CD4-positive, alpha-beta T cell (primary cell): ENCODE results near the gene ANXA6. TPM values are rescaled to one million over a fixed set of nuclear protein-coding genes. Genes with fewer than 3 reads are reported as not detected.

Source experiments
- ATAC-seq: fragments of 200-7000 bp; cut with Tn5 transposase; one replicate; pipeline ENCODE4 v1.10.0; 2022; ENCODE audit warnings: mild to moderate bottlenecking; ENCODE audit not compliant: poor library complexity
- CTCF ChIA-PET: fragments of 350-600 bp; sonication (Branson Sonifier 250); formaldehyde crosslinking; loops from one replicate; lab custom pipeline; 2021; ENCODE audit warnings: antibody characterized with exemption, inconsistent platforms; lab: Charles Lee
- POLR2A ChIA-PET: fragments of 350-600 bp; sonication (Branson Sonifier 250); formaldehyde crosslinking; loops from one replicate; lab custom pipeline; 2021; ENCODE audit warnings: antibody characterized with exemption, inconsistent platforms; lab: Charles Lee
- DNase-seq, 14 experiments: peaks; one replicate each; pipeline ENCODE4 v3.0.0-alpha.2; 2013 to 2020; ENCODE audit warnings: mixed read lengths in 2 of 14
- H3K27ac ChIP-seq, 2 donors: one replicate each; pipeline versions ENCODE4 v1.5.1 to v1.7.0; 2013; ENCODE audit warnings: low read length in 2 of 2, low read depth in 1 of 2, mild to moderate bottlenecking in 1 of 2
- H3K27me3 ChIP-seq, 2 experiments: 1 replicate in 1 of 2; 2 replicates in 1 of 2; pipeline versions ENCODE4 v1.6.1 to v1.7.0; 2013; ENCODE audit warnings: low read length in 2 of 2, control low read depth in 1 of 2, mild to moderate bottlenecking in 1 of 2, moderate library complexity in 1 of 2; ENCODE audit not compliant: insufficient read depth in 2 of 2, control insufficient read depth in 1 of 2
- H3K36me3 ChIP-seq: one replicate; pipeline ENCODE4 v1.6.1; 2013; ENCODE audit warnings: low read length, control low read depth; ENCODE audit not compliant: insufficient read depth
- H3K4me1 ChIP-seq: one replicate; pipeline ENCODE4 v1.6.1; 2013; ENCODE audit warnings: low read length, control low read depth; ENCODE audit not compliant: insufficient read depth
- H3K4me3 ChIP-seq: one replicate; pipeline ENCODE4 v1.5.1; 2013; ENCODE audit warnings: mild to moderate bottlenecking, low read length, moderate library complexity
- H3K9me3 ChIP-seq, 2 experiments: 1 replicate in 1 of 2; 2 replicates in 1 of 2; pipeline versions ENCODE4 v1.6.1 to v1.7.0; 2013; ENCODE audit warnings: low read length in 2 of 2, mild to moderate bottlenecking in 2 of 2, control low read depth in 1 of 2, moderate library complexity in 1 of 2; ENCODE audit not compliant: control insufficient read depth in 1 of 2, insufficient read depth in 1 of 2
- H3K27ac Mint-ChIP-seq: one replicate; pipeline ENCODE4 v1.8.0; 2020; ENCODE audit warnings: mixed read lengths
- H3K27me3 Mint-ChIP-seq: one replicate; pipeline ENCODE4 v1.8.0; 2021; ENCODE audit warnings: mixed read lengths
- H3K36me3 Mint-ChIP-seq: one replicate; pipeline ENCODE4 v1.8.0; 2021; ENCODE audit warnings: low read depth, mixed read lengths
- H3K4me1 Mint-ChIP-seq: one replicate; pipeline ENCODE4 v1.8.0; 2021; ENCODE audit warnings: low read depth, mixed read lengths
- H3K4me3 Mint-ChIP-seq: one replicate; pipeline ENCODE4 v1.8.0; 2020; ENCODE audit warnings: mild to moderate bottlenecking, mixed read lengths
- H3K9me3 Mint-ChIP-seq: one replicate; pipeline ENCODE4 v1.8.0; 2020; ENCODE audit warnings: mixed read lengths
- intact Hi-C, 2 experiments: fragments of 100-400 bp; cut with DNase I in 1 of 2; cut with micrococcal nuclease in 1 of 2; formaldehyde crosslinking; loops; one replicate each; pipeline versions ENCODE4 v1.15.1 to v1.9.0; 2023 to 2025; cut with DNase I, micrococcal nuclease
- total RNA-seq, 174 experiments: library from RNA in 2 of 174; stranded (reverse) in 2 of 174; gene quantifications; one replicate each; pipeline ENCODE4 v1.2.3 and lab custom pipeline; 2021 to 2026
- TF ChIP-seq, protein P1 (sequence below): fragments of 200-600 bp; IDR thresholded peaks from one replicate; pipeline ENCODE4 v1.8.0; 2022; ENCODE audit warnings: antibody characterized with exemption, mild to moderate bottlenecking

The ANXA6 gene
- total RNA-seq, 2 experiments from 2014 or later = 108 to 130 TPM

DNA sequence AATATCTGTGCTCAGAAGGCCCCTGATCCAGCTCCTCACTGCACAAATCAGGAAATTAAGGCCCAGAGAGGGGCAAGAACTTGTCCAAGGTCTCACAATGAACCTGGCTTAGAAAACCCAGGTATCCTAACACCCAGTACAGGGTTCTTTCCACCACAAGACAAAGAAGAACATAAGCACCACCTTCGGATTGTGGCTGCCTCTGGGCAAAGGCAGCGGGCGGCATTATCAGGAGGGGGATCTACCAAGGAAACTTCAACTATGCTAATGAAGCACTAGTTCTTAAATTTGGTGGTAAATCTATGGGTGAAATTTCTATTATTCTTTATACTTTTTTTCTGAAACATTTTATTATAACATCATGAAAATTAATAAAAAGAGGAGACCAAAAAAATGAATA is 17.9 kb downstream of the ANXA6 start:
- peaks cover 93% of the 10 kb centered on the region for H3K4me1 Mint-ChIP-seq
- TF ChIP-seq, protein P1, sequence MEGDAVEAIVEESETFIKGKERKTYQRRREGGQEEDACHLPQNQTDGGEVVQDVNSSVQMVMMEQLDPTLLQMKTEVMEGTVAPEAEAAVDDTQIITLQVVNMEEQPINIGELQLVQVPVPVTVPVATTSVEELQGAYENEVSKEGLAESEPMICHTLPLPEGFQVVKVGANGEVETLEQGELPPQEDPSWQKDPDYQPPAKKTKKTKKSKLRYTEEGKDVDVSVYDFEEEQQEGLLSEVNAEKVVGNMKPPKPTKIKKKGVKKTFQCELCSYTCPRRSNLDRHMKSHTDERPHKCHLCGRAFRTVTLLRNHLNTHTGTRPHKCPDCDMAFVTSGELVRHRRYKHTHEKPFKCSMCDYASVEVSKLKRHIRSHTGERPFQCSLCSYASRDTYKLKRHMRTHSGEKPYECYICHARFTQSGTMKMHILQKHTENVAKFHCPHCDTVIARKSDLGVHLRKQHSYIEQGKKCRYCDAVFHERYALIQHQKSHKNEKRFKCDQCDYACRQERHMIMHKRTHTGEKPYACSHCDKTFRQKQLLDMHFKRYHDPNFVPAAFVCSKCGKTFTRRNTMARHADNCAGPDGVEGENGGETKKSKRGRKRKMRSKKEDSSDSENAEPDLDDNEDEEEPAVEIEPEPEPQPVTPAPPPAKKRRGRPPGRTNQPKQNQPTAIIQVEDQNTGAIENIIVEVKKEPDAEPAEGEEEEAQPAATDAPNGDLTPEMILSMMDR = no peak
- Histone ChIP-seq H3K27me3 (no peaks in the 10 kb centered on the region), H3K36me3 (peaks cover 88% of the 10 kb centered on the region), H3K27ac (peak overlapping the region; percentile 47 to 73), H3K4me3 (no peak overlapping the region), H3K4me1 (peaks cover 78% of the 10 kb centered on the region), H3K9me3 (no peaks in the 10 kb centered on the region)
- no peaks in the 10 kb centered on the region for H3K27me3 Mint-ChIP-seq
- intact Hi-C loops = loop anchor here (2.0 kb wide), 2 partner anchors 13 to 15 kb away; no protein-coding TSS in a partner anchor
- H3K9me3 Mint-ChIP-seq = no peaks in the 10 kb centered on the region
- DNase-seq (peak in 2 of 14 experiments; percentile 61 to 66), ATAC-seq (peak; percentile 28)
- POLR2A ChIA-PET = interaction anchor here (0.5 to 7.8 kb wide), 5 partner anchors 11 to 99 kb away, joined by 3 to 71 read pairs (median 9); partner anchors contain the start of gene ANXA6
- CTCF ChIA-PET = interaction anchor here (0.7 to 2.1 kb wide), 4 partner anchors 9 to 79 kb away, joined by 3 to 7 read pairs (median 4); no protein-coding TSS in a partner anchor
- H3K4me3 Mint-ChIP-seq = peak overlapping the region; percentile 62
- H3K36me3 Mint-ChIP-seq = peaks cover 91% of the 10 kb centered on the region
- H3K27ac Mint-ChIP-seq = peak overlapping the region; percentile 91

DNA sequence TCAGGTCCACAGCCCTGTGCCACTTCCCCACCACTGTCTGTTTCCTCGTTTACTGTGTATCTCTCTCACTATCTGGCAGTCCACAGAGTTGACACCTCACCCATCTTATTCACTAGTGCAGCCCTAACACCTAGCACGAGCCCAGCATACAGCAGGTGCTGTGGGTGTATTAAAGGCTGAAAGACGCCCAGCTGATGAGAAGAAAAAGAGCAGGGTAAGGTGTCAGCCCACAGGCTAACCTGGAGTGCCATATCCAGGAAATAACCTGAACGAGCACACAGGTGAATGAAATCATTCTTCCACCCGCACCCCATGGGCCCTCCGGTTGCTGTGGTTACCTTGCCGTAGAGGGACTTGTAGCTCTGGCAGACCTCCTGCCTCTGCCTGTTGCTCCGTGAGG is 18.6 kb downstream of the ANXA6 start:
- Histone ChIP-seq H3K27me3 (no peaks in the 10 kb centered on the region), H3K4me1 (peaks cover 78% of the 10 kb centered on the region), H3K4me3 (no peak overlapping the region), H3K36me3 (peaks cover 88% of the 10 kb centered on the region), H3K9me3 (no peaks in the 10 kb centered on the region), H3K27ac (peak overlapping the region; percentile 47 to 73)
- H3K36me3 Mint-ChIP-seq = peaks cover 91% of the 10 kb centered on the region
- intact Hi-C loops = no loop called here
- CTCF ChIA-PET = interaction anchor here (1.2 to 2.1 kb wide), 2 partner anchors 13 to 26 kb away, joined by 6 to 7 read pairs; no protein-coding TSS in a partner anchor
- H3K27ac Mint-ChIP-seq = peak overlapping the region; percentile 91
- peak overlapping the region; percentile 62 for H3K4me3 Mint-ChIP-seq
- ATAC-seq (peak; percentile 54), DNase-seq (peak in 4 of 14 experiments; percentile 49 to 76 (median 64))
- POLR2A ChIA-PET = interaction anchor here (3.8 to 7.8 kb wide), 2 partner anchors 11 to 16 kb away, joined by 38 to 71 read pairs; partner anchors contain the start of gene ANXA6
- TF ChIP-seq, protein P1 = no peak
- peaks cover 92% of the 10 kb centered on the region for H3K4me1 Mint-ChIP-seq
- no peaks in the 10 kb centered on the region for H3K9me3 Mint-ChIP-seq
- H3K27me3 Mint-ChIP-seq = no peaks in the 10 kb centered on the region

DNA sequence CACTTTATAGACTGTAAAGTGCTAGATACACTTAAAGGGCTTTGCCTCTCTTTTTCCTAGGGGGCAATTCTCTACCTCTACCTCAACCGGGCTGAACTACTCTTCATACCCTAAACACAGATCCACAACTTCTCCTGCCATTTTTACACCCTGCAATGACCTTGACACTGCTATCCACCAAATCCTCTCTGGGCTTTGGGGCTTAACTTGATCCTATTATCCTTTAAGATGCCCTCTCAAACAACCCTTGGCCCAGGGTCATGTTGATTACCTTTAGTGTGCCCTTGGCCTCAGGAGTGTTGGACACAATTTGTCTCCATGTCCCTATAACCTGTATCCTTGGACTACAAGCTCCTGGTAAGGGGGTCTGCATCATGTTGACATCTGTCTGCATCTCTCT is 19.5 kb downstream of the ANXA6 start:
- Mint-ChIP-seq H3K4me1 (peaks cover 92% of the 10 kb centered on the region), H3K27ac (peak overlapping the region; percentile 91), H3K9me3 (no peaks in the 10 kb centered on the region), H3K27me3 (no peaks in the 10 kb centered on the region), H3K4me3 (no peak overlapping the region), H3K36me3 (peaks cover 91% of the 10 kb centered on the region)
- Histone ChIP-seq H3K36me3 (peaks cover 88% of the 10 kb centered on the region), H3K4me3 (no peak overlapping the region), H3K9me3 (no peaks in the 10 kb centered on the region), H3K27ac (peak overlapping the region in 1 of 2 donors; percentile 21), H3K27me3 (no peaks in the 10 kb centered on the region), H3K4me1 (peaks cover 71% of the 10 kb centered on the region)
- TF ChIP-seq, protein P1 = no peak
- no peak for ATAC-seq
- ChIA-PET POLR2A (interaction anchor here (2.2 kb wide), 1 partner anchor 14 kb away, joined by 4 read pairs; no protein-coding TSS in a partner anchor), CTCF (interaction anchor here (1.6 to 4.2 kb wide), 2 partner anchors 12 to 27 kb away, joined by 5 to 21 read pairs; no protein-coding TSS in a partner anchor)
- intact Hi-C loops = no loop called here
- DNase-seq = no peak
